H1 (cell line): ENCODE results near the gene RMDN3. TPM values are rescaled to one million over a fixed set of nuclear protein-coding genes. Genes with fewer than 3 reads are reported as not detected.

Experiments
- CTCF ChIA-PET: fragments of 300-600 bp; sonication (Branson Sonifier 250); formaldehyde crosslinking; loops from one replicate; lab custom pipeline; 2021; ENCODE audit not compliant: partially characterized antibody; lab: Charles Lee
- POLR2A ChIA-PET: fragments of 300-600 bp; sonication (Branson Sonifier 250); formaldehyde crosslinking; loops from one replicate; lab custom pipeline; 2021; ENCODE audit warnings: inconsistent platforms; ENCODE audit not compliant: partially characterized antibody; lab: Charles Lee
- DNase-seq, 2 experiments: peaks; one replicate each; pipeline versions ENCODE4 v3.0.0 to v3.0.0-alpha.2; 2010 to 2022; ENCODE audit warnings: low spot score in 2 of 2, low read depth in 1 of 2, mixed read lengths in 1 of 2
- FAIRE-seq: peaks from 2 replicates; lab custom pipeline; 2011; peaks lifted over from hg19 to GRCh38; lab: Jason Lieb, UNC
- H2AFZ ChIP-seq: 2 replicates; pipeline ENCODE4 v1.8.1; 2012; ENCODE audit warnings: low read length, inconsistent platforms
- H2AK5ac ChIP-seq: 2 replicates; pipeline ENCODE4 v1.6.1; 2013; ENCODE audit warnings: low read depth, low read length
- H2BK120ac ChIP-seq: replicated peaks from 2 replicates; pipeline ENCODE3; 2013; ENCODE audit warnings: low read depth, low read length, inconsistent platforms
- H2BK12ac ChIP-seq: 2 replicates; pipeline ENCODE4 v1.6.1; 2013; ENCODE audit warnings: low read depth, low read length
- H2BK15ac ChIP-seq: 2 replicates; pipeline ENCODE4 v1.6.1; 2013; ENCODE audit warnings: low read length
- H2BK20ac ChIP-seq: 2 replicates; pipeline ENCODE4 v1.6.1; 2013; ENCODE audit warnings: low read length
- H2BK5ac ChIP-seq: 2 replicates; pipeline ENCODE4 v1.6.1; 2013; ENCODE audit warnings: low read depth, low read length
- H3K14ac ChIP-seq: 2 replicates; pipeline ENCODE4 v1.6.1; 2013; ENCODE audit warnings: inconsistent platforms; ENCODE audit not compliant: insufficient read length
- H3K18ac ChIP-seq: 2 replicates; pipeline ENCODE4 v1.6.1; 2013; ENCODE audit warnings: low read length; ENCODE audit errors: extremely low read depth
- H3K23ac ChIP-seq: 2 replicates; pipeline ENCODE4 v1.6.1; 2013; ENCODE audit warnings: inconsistent platforms; ENCODE audit not compliant: insufficient read length
- H3K23me2 ChIP-seq: 2 replicates; pipeline ENCODE4 v1.6.1; 2013; ENCODE audit warnings: low read depth, low read length
- H3K27ac ChIP-seq: 2 replicates; pipeline ENCODE4 v1.6.1; 2011; ENCODE audit warnings: low read depth, low read length, inconsistent platforms
- H3K27me3 ChIP-seq, 4 experiments: replicated peaks in 1 of 4; 1 replicate in 1 of 4; 2 replicates in 3 of 4; pipeline versions ENCODE4 v1.6.1 to v1.8.1; 2011 to 2013; ENCODE audit warnings: low read length in 3 of 4, mild to moderate bottlenecking in 3 of 4, inconsistent platforms in 2 of 4, mixed read lengths in 2 of 4, moderate library complexity in 1 of 4; ENCODE audit not compliant: control insufficient read depth in 3 of 4, insufficient read depth in 3 of 4; ENCODE audit errors: extremely low read depth in 1 of 4
- H3K36me3 ChIP-seq, 4 experiments: 2 replicates each; pipeline versions ENCODE4 v1.6.1 to v1.8.1; 2011 to 2013; ENCODE audit warnings: mild to moderate bottlenecking in 4 of 4, low read length in 3 of 4, moderate library complexity in 2 of 4, control low read depth in 1 of 4, inconsistent platforms in 1 of 4; ENCODE audit not compliant: insufficient read depth in 4 of 4, control insufficient read depth in 2 of 4
- H3K4ac ChIP-seq: replicated peaks from 2 replicates; pipeline ENCODE3; 2013; ENCODE audit warnings: low read length, low read depth, mixed read lengths, inconsistent platforms; ENCODE audit not compliant: insufficient read length
- H3K4me1 ChIP-seq, 4 experiments: replicated peaks in 1 of 4; 1 replicate in 1 of 4; 2 replicates in 3 of 4; pipeline versions ENCODE4 v1.6.1 to v1.8.1; 2011 to 2013; ENCODE audit warnings: low read length in 3 of 4, inconsistent platforms in 2 of 4, mixed read lengths in 1 of 4; ENCODE audit not compliant: insufficient read depth in 4 of 4, control insufficient read depth in 3 of 4
- H3K4me2 ChIP-seq, 2 experiments: 2 replicates each; pipeline versions ENCODE4 v1.6.1 to v1.8.1; 2011 to 2013; ENCODE audit warnings: low read depth in 2 of 2, low read length in 2 of 2, control low read depth in 1 of 2, inconsistent platforms in 1 of 2, mild to moderate bottlenecking in 1 of 2; ENCODE audit not compliant: insufficient read depth in 1 of 2
- H3K4me3 ChIP-seq, 4 experiments: fragments of 200-600, 300-600 bp in 1 of 4; sonication (generic), shearing (Covaris generic), sonication (Bioruptor Twin) in 1 of 4; 2 replicates each; pipeline versions ENCODE4 v1.5.1 to v1.8.1; 2011 to 2016; ENCODE audit warnings: low read length in 4 of 4, low read depth in 3 of 4, control low read depth in 2 of 4, inconsistent platforms in 2 of 4, mild to moderate bottlenecking in 2 of 4, mixed read lengths in 1 of 4, moderate library complexity in 1 of 4; ENCODE audit not compliant: insufficient read depth in 2 of 4; ENCODE audit errors: extremely low read depth in 1 of 4
- H3K56ac ChIP-seq: replicated peaks from 2 replicates; pipeline ENCODE3; 2013; ENCODE audit warnings: low read depth, mild to moderate bottlenecking, mixed read lengths, low read length, inconsistent platforms; ENCODE audit not compliant: insufficient read length
- H3K79me1 ChIP-seq: 2 replicates; pipeline ENCODE4 v1.6.1; 2013; ENCODE audit warnings: low read depth, low read length, control low read depth
- H3K79me2 ChIP-seq, 2 experiments: 2 replicates each; pipeline versions ENCODE4 v1.6.1 to v1.8.1; 2012 to 2013; ENCODE audit warnings: low read length in 2 of 2, mild to moderate bottlenecking in 2 of 2, inconsistent platforms in 1 of 2; ENCODE audit not compliant: insufficient read depth in 2 of 2, control insufficient read depth in 1 of 2
- H3K9ac ChIP-seq, 4 experiments: replicated peaks in 1 of 4; 1 replicate in 1 of 4; 2 replicates in 3 of 4; pipeline versions ENCODE4 v1.6.1 to v1.8.1; 2011 to 2013; ENCODE audit warnings: low read depth in 3 of 4, low read length in 3 of 4, control low read depth in 2 of 4, mild to moderate bottlenecking in 2 of 4, moderate library complexity in 2 of 4, inconsistent platforms in 1 of 4; ENCODE audit errors: extremely low read depth in 1 of 4
- H3K9me3 ChIP-seq, 2 experiments: 2 replicates each; pipeline versions ENCODE4 v1.6.1 to v1.8.1; 2012 to 2013; ENCODE audit warnings: mild to moderate bottlenecking in 2 of 2, moderate library complexity in 2 of 2, control low read depth in 1 of 2, inconsistent platforms in 1 of 2, low read depth in 1 of 2, low read length in 1 of 2, mixed read lengths in 1 of 2; ENCODE audit not compliant: insufficient read depth in 2 of 2
- H4K20me1 ChIP-seq, 2 experiments: replicated peaks in 1 of 2; 2 replicates each; pipeline versions ENCODE3 to v1.8.1; 2011 to 2013; ENCODE audit warnings: inconsistent platforms in 2 of 2, low read length in 2 of 2, mild to moderate bottlenecking in 1 of 2; ENCODE audit not compliant: insufficient read depth in 2 of 2, control insufficient read depth in 1 of 2
- H4K5ac ChIP-seq: 2 replicates; pipeline ENCODE4 v1.6.1; 2013; ENCODE audit warnings: low read length, low read depth, mixed read lengths, inconsistent platforms; ENCODE audit not compliant: insufficient read length
- H4K8ac ChIP-seq: 2 replicates; pipeline ENCODE4 v1.8.0; 2013; ENCODE audit warnings: mild to moderate bottlenecking, moderate library complexity, low read length, inconsistent platforms; ENCODE audit not compliant: insufficient read depth; ENCODE audit errors: extremely low read depth
- H4K91ac ChIP-seq: replicated peaks from 2 replicates; pipeline ENCODE3; 2013; ENCODE audit warnings: low read length, mixed read lengths, inconsistent platforms; ENCODE audit not compliant: insufficient read length
- CBX5 ChIP-seq: fragments of 300-800, 300-1000 bp; sonication (generic); IDR thresholded peaks from 2 replicates; pipeline ENCODE4 v1.7.1; 2016; ENCODE audit warnings: antibody characterized with exemption, low read length, low read depth
- CBX8 ChIP-seq: fragments of 300-800, 300-1000 bp; sonication (generic); IDR thresholded peaks from 2 replicates; pipeline ENCODE4 v1.7.1; 2016; ENCODE audit warnings: low read depth, low read length, borderline replicate concordance
- GTF2F1 ChIP-seq: IDR thresholded peaks from 2 replicates; pipeline ENCODE4 v1.6.1; 2012; ENCODE audit warnings: low read depth, low read length, improper control_type of control experiment, borderline replicate concordance
- KDM4A ChIP-seq: IDR thresholded peaks from one replicate; pipeline ENCODE4 v1.7.1; 2012; ENCODE audit warnings: low read depth, mild to moderate bottlenecking, moderate library complexity, low read length, inconsistent platforms; ENCODE audit not compliant: severe bottlenecking
- KDM5A ChIP-seq: fragments of 200-600 bp; IDR thresholded peaks from 2 replicates; pipeline ENCODE4 v1.7.1; 2012; ENCODE audit warnings: mild to moderate bottlenecking, low read length, inconsistent platforms, mixed read lengths
- POU5F1 ChIP-seq: IDR thresholded peaks from 2 replicates; pipeline ENCODE4 v1.6.1; 2011; ENCODE audit warnings: low read depth, mild to moderate bottlenecking, low read length, moderate library complexity
- RAD21 ChIP-seq, 2 experiments: IDR thresholded peaks in 1 of 2; conservative IDR thresholded peaks in 1 of 2; 2 replicates each; pipeline ENCODE4 v1.6.1; 2011; ENCODE audit warnings: low read depth in 2 of 2, low read length in 2 of 2, improper control_type of control experiment in 1 of 2, inconsistent platforms in 1 of 2, mild to moderate bottlenecking in 1 of 2, moderate library complexity in 1 of 2
- SP2 ChIP-seq: IDR thresholded peaks from 2 replicates; pipeline ENCODE4 v1.6.1; 2012; ENCODE audit warnings: mild to moderate bottlenecking, low read length, inconsistent platforms
- TAF7 ChIP-seq: optimal IDR thresholded peaks from 2 replicates; pipeline ENCODE3; 2011; ENCODE audit warnings: low read depth, mild to moderate bottlenecking, inconsistent platforms, low read length, moderate library complexity, borderline replicate concordance
- ZNF274 ChIP-seq: IDR thresholded peaks from 2 replicates; pipeline ENCODE4 v1.7.0; 2012; ENCODE audit warnings: low read length, borderline replicate concordance; ENCODE audit errors: extremely low read depth
- WGBS, 2 experiments: shearing (Covaris generic) in 1 of 2; methylation state at CpG; one replicate each; pipeline versions ENCODE4 v1.1.6 to v1.1.7; 2013 to 2015; ENCODE audit warnings: low lambda C conversion rate in 2 of 2, mixed read lengths in 2 of 2, inconsistent platforms in 1 of 2, low coverage in 1 of 2, missing lambda C conversion rate in 1 of 2; ENCODE audit not compliant: insufficient replicate concordance in 2 of 2, insufficient coverage in 1 of 2, insufficient read length in 1 of 2; ENCODE audit errors: extremely low coverage in 1 of 2, missing lambda C conversion rate in 1 of 2; 5-methylcytosine and 5-hydroxymethylcytosine counted together
- polyA plus RNA-seq, 7 experiments: library from polyadenylated mRNA; depleted of rRNA in 3 of 7; stranded (reverse) in 5 of 7; unstranded in 2 of 7; fragments of >200 nt in 5 of 7; fragments of 200-250 nt in 2 of 7; gene quantifications; 1 replicate in 5 of 7; 2 replicates in 1 of 7; 4 replicates in 1 of 7; pipeline versions ENCODE4 v1.2.1 to v1.2.3, GENCODE V29; 2011 to 2013; ENCODE audit warnings: missing spikeins in 2 of 7, mixed read lengths in 2 of 7
- total RNA-seq: library from RNA; stranded (reverse); fragmentation: NEBNext Ultra II Directional; extraction: Animal tissue kit (Norgen Biotek cat#: 25700); gene quantifications from 2 replicates; pipeline ENCODE4 v1.2.1, GENCODE V29; 2021
- TF ChIP-seq, protein P1 (sequence below): IDR thresholded peaks from 2 replicates; pipeline ENCODE4 v1.6.1; 2011; ENCODE audit warnings: low read depth, mild to moderate bottlenecking, low read length; ENCODE audit not compliant: insufficient read depth
- TF ChIP-seq, protein P2 (sequence below): IDR thresholded peaks from 2 replicates; pipeline ENCODE4 v1.6.1; 2012; ENCODE audit warnings: inconsistent platforms

Gene RMDN3
- total and polyA plus RNA-seq, 2 of the 8 experiments (the other 6 are each of a cell fraction or from before 2014, with no cell fraction given) = 10.8 to 24.1 TPM

DNA sequence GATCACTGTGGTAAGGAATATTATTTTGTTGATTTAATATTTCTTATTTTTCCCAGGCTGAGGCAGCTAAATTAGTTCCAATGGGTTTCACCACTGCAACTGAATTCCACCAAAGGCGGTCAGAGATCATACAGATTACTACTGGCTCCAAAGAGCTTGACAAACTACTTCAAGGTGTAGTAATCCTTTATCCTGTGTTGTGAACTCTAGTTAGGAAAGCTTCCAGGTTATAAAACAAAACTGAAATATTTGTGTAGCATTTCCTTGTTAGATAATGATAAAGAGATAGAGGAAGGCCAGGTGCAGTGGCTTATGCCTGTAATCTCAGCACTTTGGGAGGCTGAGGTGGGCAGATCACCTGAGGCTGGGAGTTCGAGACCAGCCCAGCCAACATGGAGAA, 48.9 kb downstream of the RMDN3 start:
- Histone ChIP-seq H3K9me3 (no peaks in the 10 kb centered on the region), H3K36me3 (peaks cover 17 to 61% (median 35%) of the 10 kb centered on the region in 4 experiments), H3K27ac (no peak overlapping the region), H3K14ac (no peak overlapping the region), H3K79me1 (no peaks in the 10 kb centered on the region), H3K18ac (no peak overlapping the region), H4K91ac (no peak overlapping the region), H2AFZ (no peak overlapping the region), H4K20me1 (no peaks in the 10 kb centered on the region), H3K23me2 (no peaks in the 10 kb centered on the region), H3K9ac (no peak overlapping the region), H2BK120ac (no peak overlapping the region), H2BK15ac (no peak overlapping the region), H4K8ac (no peak overlapping the region), H3K56ac (no peak overlapping the region), H3K23ac (no peak overlapping the region), H2BK20ac (no peak overlapping the region), H4K5ac (no peak overlapping the region), H2AK5ac (no peak overlapping the region), H3K4ac (no peak overlapping the region), H3K4me3 (no peak overlapping the region), H3K4me2 (no peak overlapping the region), H3K79me2 (no peaks in the 10 kb centered on the region), H2BK5ac (no peak overlapping the region), H3K27me3 (no peaks in the 10 kb centered on the region), H2BK12ac (no peak overlapping the region), H3K4me1 (no peaks in the 10 kb centered on the region)
- POLR2A ChIA-PET = interaction anchor here (0.7 to 3.0 kb wide), 2 partner anchors 33 to 179 kb away, joined by 3 to 7 read pairs; no protein-coding TSS in a partner anchor
- WGBS, 2 experiments = 92% methylated on average over 2 of the region's 2 CpGs; no CpG with 5 or more reads in 1 of the 2 experiments
- no peak for FAIRE-seq
- no peak for DNase-seq
- CTCF ChIA-PET = no interaction called here
- TF ChIP-seq GTF2F1 (no peak), POU5F1 (no peak), TAF7 (no peak), CBX8 (no peak), RAD21 (IDR thresholded peaks at IDR 0.05 in 1 of 2, conservative IDR thresholded peaks at IDR 0.05 in 1 of 2; ENCODE audit: low read depth in 2 of 2, low read length in 2 of 2) (no peak), SP2 (no peak), KDM4A (no peak), ZNF274 (no peak), KDM5A (no peak), CBX5 (no peak)
- TF ChIP-seq, protein P1, sequence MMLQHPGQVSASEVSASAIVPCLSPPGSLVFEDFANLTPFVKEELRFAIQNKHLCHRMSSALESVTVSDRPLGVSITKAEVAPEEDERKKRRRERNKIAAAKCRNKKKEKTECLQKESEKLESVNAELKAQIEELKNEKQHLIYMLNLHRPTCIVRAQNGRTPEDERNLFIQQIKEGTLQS = no peak
- TF ChIP-seq, protein P2, sequence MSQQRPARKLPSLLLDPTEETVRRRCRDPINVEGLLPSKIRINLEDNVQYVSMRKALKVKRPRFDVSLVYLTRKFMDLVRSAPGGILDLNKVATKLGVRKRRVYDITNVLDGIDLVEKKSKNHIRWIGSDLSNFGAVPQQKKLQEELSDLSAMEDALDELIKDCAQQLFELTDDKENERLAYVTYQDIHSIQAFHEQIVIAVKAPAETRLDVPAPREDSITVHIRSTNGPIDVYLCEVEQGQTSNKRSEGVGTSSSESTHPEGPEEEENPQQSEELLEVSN = no peak
